Mesendoderm (in vitro differentiated cells): ENCODE data around the gene SUGCT.

Experiments used
- DNase-seq: peaks from one replicate; pipeline ENCODE4 v3.0.0; 2013
- H2AK5ac ChIP-seq: 2 replicates; pipeline ENCODE4 v1.6.1; 2013; ENCODE audit warnings: low read length, inconsistent platforms
- H2BK120ac ChIP-seq: 2 replicates; pipeline ENCODE4 v1.6.1; 2013; ENCODE audit warnings: low read depth, mild to moderate bottlenecking, low read length, moderate library complexity, mixed read lengths
- H2BK15ac ChIP-seq: replicated peaks from 2 replicates; pipeline ENCODE4 v1.6.1; 2013; ENCODE audit warnings: low read depth, mild to moderate bottlenecking, moderate library complexity
- H2BK5ac ChIP-seq: 2 replicates; pipeline ENCODE4 v1.6.1; 2013; ENCODE audit warnings: low read length, inconsistent platforms
- H3K18ac ChIP-seq: 2 replicates; pipeline ENCODE4 v1.6.1; 2013; ENCODE audit warnings: mild to moderate bottlenecking, low read length, mixed read lengths
- H3K23ac ChIP-seq: one replicate; pipeline ENCODE4 v1.6.1; 2013; ENCODE audit warnings: low read length
- H3K27ac ChIP-seq: 2 replicates; pipeline ENCODE4 v1.5.1; 2013; ENCODE audit warnings: low read depth, mild to moderate bottlenecking, inconsistent platforms, low read length, moderate library complexity
- H3K27me3 ChIP-seq: 2 replicates; pipeline ENCODE4 v1.6.1; 2013; ENCODE audit warnings: low read length, control low read depth, mild to moderate bottlenecking, inconsistent platforms; ENCODE audit not compliant: insufficient read depth, poor library complexity
- H3K36me3 ChIP-seq: 2 replicates; pipeline ENCODE4 v1.6.1; 2013; ENCODE audit warnings: low read length, inconsistent platforms; ENCODE audit not compliant: control insufficient read depth, insufficient read depth
- H3K4ac ChIP-seq: one replicate; pipeline ENCODE4 v1.6.1; 2013; ENCODE audit warnings: low read depth, mild to moderate bottlenecking, low read length, moderate library complexity
- H3K4me1 ChIP-seq: 2 replicates; pipeline ENCODE4 v1.6.1; 2013; ENCODE audit warnings: low read depth, low read length, inconsistent platforms; ENCODE audit not compliant: control insufficient read depth
- H3K4me2 ChIP-seq: 2 replicates; pipeline ENCODE4 v1.6.1; 2013; ENCODE audit warnings: low read length
- H3K4me3 ChIP-seq: 2 replicates; pipeline ENCODE4 v1.5.1; 2013; ENCODE audit warnings: mild to moderate bottlenecking, low read length
- H3K56ac ChIP-seq: one replicate; pipeline ENCODE4 v1.6.1; 2013; ENCODE audit warnings: low read length
- H3K79me1 ChIP-seq: 2 replicates; pipeline ENCODE4 v1.6.1; 2013; ENCODE audit warnings: low read length, inconsistent platforms
- H3K79me2 ChIP-seq: 2 replicates; pipeline ENCODE4 v1.6.1; 2013; ENCODE audit warnings: mild to moderate bottlenecking, low read length; ENCODE audit not compliant: control insufficient read depth, insufficient read depth
- H3K9ac ChIP-seq: 2 replicates; pipeline ENCODE4 v1.6.1; 2013; ENCODE audit warnings: low read length, inconsistent platforms
- H4K5ac ChIP-seq: one replicate; pipeline ENCODE4 v1.6.1; 2013; ENCODE audit warnings: low read length
- H4K8ac ChIP-seq: one replicate; pipeline ENCODE4 v1.6.1; 2013; ENCODE audit warnings: low read depth, mild to moderate bottlenecking, control low read depth, low read length, moderate library complexity
- WGBS: extraction: QIAGEN DNeasy Blood & Tissue Kit; methylation state at CpG from one replicate; pipeline ENCODE4 v1.1.7; 2013; ENCODE audit warnings: low lambda C conversion rate, missing lambda C conversion rate; ENCODE audit not compliant: insufficient coverage; ENCODE audit errors: extremely low coverage; 5-methylcytosine and 5-hydroxymethylcytosine counted together

Gene SUGCT

DNA sequence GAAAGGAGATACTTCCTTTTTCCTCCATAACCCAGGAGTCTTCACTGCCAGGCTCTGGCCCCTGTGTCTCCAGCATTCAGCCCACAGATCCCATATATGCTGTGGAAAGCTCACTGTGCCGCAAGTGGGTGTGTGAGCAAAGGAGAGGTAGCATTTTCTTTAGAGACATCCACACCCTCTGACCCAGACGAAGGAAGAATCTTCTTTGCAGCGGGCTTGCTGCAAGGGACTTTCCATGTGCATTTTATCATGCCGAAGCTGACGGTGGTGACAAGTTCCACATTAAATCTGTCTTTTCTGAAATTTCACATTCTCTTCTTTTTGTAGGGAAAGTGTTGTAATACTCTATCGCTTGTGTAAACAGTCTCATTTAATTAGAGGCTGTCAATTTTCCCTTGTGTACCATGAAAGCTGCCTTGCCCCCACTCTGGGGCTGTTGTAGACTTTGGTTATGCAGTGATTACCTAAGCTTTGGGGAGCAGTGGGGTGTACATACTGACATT is 409.5 kb downstream of the SUGCT start:
- no peak overlapping the region for H4K5ac ChIP-seq
- no peak overlapping the region for H3K4me3 ChIP-seq
- H3K27ac ChIP-seq: no peak overlapping the region
- no peak overlapping the region for H4K8ac ChIP-seq
- H3K56ac ChIP-seq: no peak overlapping the region
- H3K23ac ChIP-seq: no peak overlapping the region
- H3K36me3 ChIP-seq: no peaks in the 10 kb centered on the region
- H3K27me3 ChIP-seq: no peaks in the 10 kb centered on the region
- H3K79me2 ChIP-seq: no peaks in the 10 kb centered on the region
- no peak overlapping the region for H3K4me2 ChIP-seq
- no peak overlapping the region for H2BK5ac ChIP-seq
- no peaks in the 10 kb centered on the region for H3K4me1 ChIP-seq
- no peak overlapping the region for H3K4ac ChIP-seq
- no peak overlapping the region for H2BK15ac ChIP-seq
- WGBS: no CpG with 5 or more reads among the region's 6 CpGs
- no peak overlapping the region for H2AK5ac ChIP-seq
- H3K79me1 ChIP-seq: no peaks in the 10 kb centered on the region
- DNase-seq: no peak
- H2BK120ac ChIP-seq: no peak overlapping the region
- no peak overlapping the region for H3K9ac ChIP-seq
- H3K18ac ChIP-seq: no peak overlapping the region

DNA sequence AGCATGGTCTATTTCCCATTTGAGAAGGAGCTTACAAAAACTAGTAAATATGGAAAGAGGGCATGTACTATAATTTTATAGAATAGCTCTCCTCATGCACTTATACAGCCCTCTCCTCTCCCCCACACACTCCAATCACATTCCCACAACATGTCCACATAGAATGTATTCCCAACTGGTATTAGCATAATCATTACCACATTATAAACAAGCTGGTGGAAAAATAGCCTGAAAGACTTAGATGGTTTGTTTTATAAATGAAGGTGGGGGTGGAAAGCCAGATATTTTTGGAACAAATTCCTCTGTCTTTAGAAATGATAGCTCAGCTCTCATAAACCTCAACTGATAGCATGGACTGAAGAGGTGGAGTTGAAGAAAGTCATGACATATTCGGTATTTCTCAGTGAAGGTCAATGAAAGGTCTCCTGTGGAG is 410.1 kb downstream of the SUGCT start:
- Histone ChIP-seq H3K4me1 (no peaks in the 10 kb centered on the region), H2BK5ac (no peak overlapping the region), H4K5ac (no peak overlapping the region), H3K56ac (no peak overlapping the region), H3K18ac (no peak overlapping the region), H3K36me3 (no peaks in the 10 kb centered on the region), H3K4me2 (no peak overlapping the region), H2AK5ac (no peak overlapping the region), H3K79me2 (no peaks in the 10 kb centered on the region), H3K23ac (no peak overlapping the region), H3K9ac (no peak overlapping the region), H3K79me1 (no peaks in the 10 kb centered on the region), H2BK120ac (no peak overlapping the region), H3K4ac (no peak overlapping the region), H3K27ac (no peak overlapping the region), H2BK15ac (no peak overlapping the region), H3K27me3 (no peaks in the 10 kb centered on the region), H4K8ac (no peak overlapping the region), H3K4me3 (no peak overlapping the region)
- DNase-seq: no peak
- no CpG with 5 or more reads among the region's 1 CpG for WGBS

GRCh38 chr7:40545739-40546138 is 410.9 kb downstream of the SUGCT start:
- Histone ChIP-seq H2BK15ac (no peak overlapping the region), H3K56ac (no peak overlapping the region), H3K27ac (no peak overlapping the region), H4K5ac (no peak overlapping the region), H3K4me3 (no peak overlapping the region), H3K79me2 (no peaks in the 10 kb centered on the region), H4K8ac (no peak overlapping the region), H3K18ac (no peak overlapping the region), H3K9ac (no peak overlapping the region), H3K4me2 (no peak overlapping the region), H3K27me3 (no peaks in the 10 kb centered on the region), H3K79me1 (no peaks in the 10 kb centered on the region), H3K23ac (no peak overlapping the region), H3K4ac (no peak overlapping the region), H2AK5ac (no peak overlapping the region), H3K4me1 (no peaks in the 10 kb centered on the region), H2BK120ac (no peak overlapping the region), H2BK5ac (no peak overlapping the region), H3K36me3 (no peaks in the 10 kb centered on the region)
- DNase-seq: no peak

- Histone ChIP-seq H3K23ac (no peak overlapping the region), H2AK5ac (no peak overlapping the region), H3K27ac (no peak overlapping the region), H4K5ac (no peak overlapping the region), H3K27me3 (no peaks in the 10 kb centered on the region), H3K4me3 (no peak overlapping the region), H4K8ac (no peak overlapping the region), H2BK120ac (no peak overlapping the region), H2BK15ac (no peak overlapping the region), H3K56ac (no peak overlapping the region), H2BK5ac (no peak overlapping the region), H3K36me3 (no peaks in the 10 kb centered on the region), H3K79me1 (no peaks in the 10 kb centered on the region), H3K4me2 (no peak overlapping the region), H3K79me2 (no peaks in the 10 kb centered on the region), H3K4me1 (no peaks in the 10 kb centered on the region), H3K4ac (no peak overlapping the region), H3K9ac (no peak overlapping the region), H3K18ac (no peak overlapping the region)
- no peak for DNase-seq
- WGBS: no CpG with 5 or more reads among the region's 6 CpGs
Observed at GRCh38 chr7:40546616-40547501, 412.1 kb downstream of the SUGCT start.

GRCh38 chr7:40549372-40550039 is 414.7 kb downstream of the SUGCT start:
- Histone ChIP-seq H3K79me1 (no peaks in the 10 kb centered on the region), H3K27me3 (no peaks in the 10 kb centered on the region), H3K4me2 (no peak overlapping the region), H3K79me2 (no peaks in the 10 kb centered on the region), H3K56ac (no peak overlapping the region), H3K23ac (no peak overlapping the region), H2AK5ac (no peak overlapping the region), H3K4me1 (no peaks in the 10 kb centered on the region), H2BK15ac (no peak overlapping the region), H4K8ac (no peak overlapping the region), H2BK120ac (no peak overlapping the region), H2BK5ac (no peak overlapping the region), H3K27ac (no peak overlapping the region), H3K4ac (no peak overlapping the region), H3K4me3 (no peak overlapping the region), H3K9ac (no peak overlapping the region), H4K5ac (no peak overlapping the region), H3K18ac (no peak overlapping the region), H3K36me3 (no peaks in the 10 kb centered on the region)
- DNase-seq: no peak
- WGBS: no CpG with 5 or more reads among the region's 2 CpGs
